IPS DF 6.9 (cell line): Measurements from ENCODE around the gene DLGAP4.

Experiments
- DNase-seq: peaks from one replicate; pipeline ENCODE4 v3.0.0-alpha.2; 2013; ENCODE audit warnings: low read depth, low spot score
- H3K27ac ChIP-seq: one replicate; pipeline ENCODE4 v1.5.1; 2013; ENCODE audit warnings: low read length, control low read depth
- H3K27me3 ChIP-seq: 2 replicates; pipeline ENCODE4 v1.6.1; 2013; ENCODE audit warnings: mild to moderate bottlenecking, low read length; ENCODE audit not compliant: control insufficient read depth, insufficient read depth
- H3K36me3 ChIP-seq: 2 replicates; pipeline ENCODE4 v1.6.1; 2013; ENCODE audit warnings: low read length; ENCODE audit not compliant: control insufficient read depth, insufficient read depth
- H3K4me1 ChIP-seq: 2 replicates; pipeline ENCODE4 v1.6.1; 2013; ENCODE audit warnings: low read length; ENCODE audit not compliant: control insufficient read depth, insufficient read depth
- H3K4me3 ChIP-seq: 2 replicates; pipeline ENCODE4 v1.5.1; 2013; ENCODE audit warnings: mild to moderate bottlenecking, low read length
- H3K9me3 ChIP-seq: 2 replicates; pipeline ENCODE4 v1.6.1; 2013; ENCODE audit warnings: low read length, inconsistent platforms; ENCODE audit not compliant: control insufficient read depth, insufficient read depth
- WGBS: extraction: QIAGEN DNeasy Blood & Tissue Kit; methylation state at CpG from one replicate; pipeline ENCODE4 v1.1.7; 2013; ENCODE audit warnings: mixed read lengths, missing lambda C conversion rate; ENCODE audit not compliant: insufficient read length, insufficient coverage; 5-methylcytosine and 5-hydroxymethylcytosine counted together

The DLGAP4 gene

DNA sequence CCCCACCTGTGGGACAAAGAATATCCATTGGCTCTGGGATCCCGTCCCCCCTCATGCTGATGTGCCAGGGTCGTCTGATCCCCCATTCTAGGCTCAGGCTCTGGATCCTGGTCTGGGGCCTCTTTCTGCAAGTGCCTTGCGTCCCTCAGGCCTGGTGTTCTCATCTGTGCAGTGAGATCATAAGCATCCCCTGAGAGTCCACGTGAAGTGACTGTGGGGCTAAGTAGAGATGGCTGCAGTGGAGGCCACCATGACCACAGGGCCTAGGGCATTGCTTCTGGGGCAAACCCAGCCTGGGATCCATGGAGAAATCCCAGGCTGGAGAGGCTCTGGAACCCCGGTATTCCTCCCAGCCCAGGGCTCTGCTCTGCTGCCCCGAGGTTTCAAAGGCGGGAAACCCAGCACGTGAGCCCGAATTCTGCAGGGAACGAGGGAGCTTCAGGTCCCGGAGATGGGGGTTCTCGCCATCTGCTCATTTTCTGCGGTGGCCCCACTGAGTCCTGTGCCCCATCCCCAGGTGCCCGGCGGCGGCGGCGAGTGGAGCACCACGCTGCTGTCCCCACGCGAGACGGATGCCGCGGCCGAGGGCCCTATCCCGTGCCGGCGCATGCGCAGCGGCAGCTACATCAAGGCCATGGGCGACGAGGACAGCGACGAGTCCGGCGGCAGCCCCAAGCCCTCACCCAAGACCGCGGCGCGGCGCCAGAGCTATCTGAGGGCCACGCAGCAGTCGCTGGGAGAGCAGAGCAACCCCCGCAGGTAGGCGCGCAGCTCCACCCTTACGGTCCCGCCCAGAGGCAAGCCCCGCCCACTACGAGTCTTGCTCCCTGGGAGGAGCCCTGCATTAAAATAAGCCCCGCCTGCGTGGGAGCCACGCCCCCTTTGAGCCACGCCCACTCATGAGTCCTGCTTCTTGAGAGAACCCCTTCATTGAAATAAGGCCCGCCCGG is 129.7 kb downstream of the DLGAP4 start:
- Histone ChIP-seq H3K4me1 (no peaks in the 10 kb centered on the region), H3K27ac (no peak overlapping the region), H3K36me3 (no peaks in the 10 kb centered on the region), H3K9me3 (no peaks in the 10 kb centered on the region), H3K27me3 (no peaks in the 10 kb centered on the region), H3K4me3 (peak overlapping the region; percentile 16; the same call in 1 of the 2 replicates)
- WGBS = no CpG with 5 or more reads among the region's 56 CpGs
- peak; percentile 82 for DNase-seq

DNA sequence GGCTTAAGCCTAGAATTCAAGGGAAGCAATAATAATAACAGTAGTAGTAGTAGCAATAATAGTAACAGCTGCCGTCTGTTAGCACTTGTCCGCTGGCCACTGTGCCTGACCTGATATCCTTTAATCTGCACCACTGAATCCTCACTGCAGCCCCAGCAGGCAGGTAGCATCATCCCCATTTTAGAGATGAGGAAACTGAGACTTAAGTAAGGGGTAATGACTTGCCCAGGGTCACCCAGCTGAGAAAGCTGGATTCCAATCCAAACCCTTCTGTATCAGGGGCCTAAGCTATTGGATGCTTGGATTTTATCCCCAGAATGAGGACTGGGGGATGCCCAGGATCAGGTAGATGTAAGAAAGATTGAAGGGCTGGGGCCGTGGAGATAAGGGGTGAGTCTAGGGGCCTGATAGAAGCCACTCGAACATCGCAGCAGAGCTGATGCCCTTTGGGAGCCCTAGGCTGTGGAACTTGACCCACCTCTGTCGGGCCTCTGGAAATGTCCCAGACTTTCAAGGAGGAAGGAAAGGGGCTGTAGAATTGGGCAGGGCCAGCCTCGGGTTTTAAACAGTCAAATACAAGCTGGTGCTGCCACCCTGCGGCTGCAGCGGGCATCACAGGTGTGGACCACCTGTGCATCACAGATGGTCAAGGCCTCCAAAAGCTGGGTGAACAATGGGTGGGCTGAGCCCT is 133.0 kb downstream of the DLGAP4 start:
- no peaks in the 10 kb centered on the region for H3K9me3 ChIP-seq
- DNase-seq = peak; percentile 66
- no CpG with 5 or more reads among the region's 9 CpGs for WGBS

DNA sequence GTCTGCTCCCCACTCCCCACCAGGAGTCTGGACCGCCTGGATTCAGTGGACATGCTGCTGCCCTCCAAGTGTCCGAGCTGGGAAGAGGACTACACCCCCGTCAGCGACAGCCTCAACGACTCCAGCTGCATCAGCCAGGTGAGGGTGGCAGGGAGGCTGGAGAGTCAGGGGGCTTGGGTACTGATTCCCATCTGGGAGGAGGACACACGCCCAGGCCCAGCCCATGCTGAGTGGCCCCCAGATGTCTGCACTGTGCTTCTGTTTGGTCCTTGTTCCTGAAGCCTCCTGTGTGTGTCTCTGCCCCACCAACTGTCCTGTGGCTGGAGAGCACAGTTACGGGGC is 133.6 kb downstream of the DLGAP4 start:
- DNase-seq = no peak
- Histone ChIP-seq H3K9me3 (no peaks in the 10 kb centered on the region), H3K27ac (no peak overlapping the region), H3K4me1 (no peaks in the 10 kb centered on the region), H3K27me3 (no peaks in the 10 kb centered on the region), H3K36me3 (no peaks in the 10 kb centered on the region), H3K4me3 (no peak overlapping the region)
- WGBS = no CpG with 5 or more reads among the region's 7 CpGs

More for the DNA sequence above, 133.0 kb downstream of the DLGAP4 start:
- H3K27ac ChIP-seq = no peak overlapping the region
- no peaks in the 10 kb centered on the region for H3K36me3 ChIP-seq
- no peak overlapping the region for H3K4me3 ChIP-seq
- H3K4me1 ChIP-seq = no peaks in the 10 kb centered on the region
- no peaks in the 10 kb centered on the region for H3K27me3 ChIP-seq

DNA sequence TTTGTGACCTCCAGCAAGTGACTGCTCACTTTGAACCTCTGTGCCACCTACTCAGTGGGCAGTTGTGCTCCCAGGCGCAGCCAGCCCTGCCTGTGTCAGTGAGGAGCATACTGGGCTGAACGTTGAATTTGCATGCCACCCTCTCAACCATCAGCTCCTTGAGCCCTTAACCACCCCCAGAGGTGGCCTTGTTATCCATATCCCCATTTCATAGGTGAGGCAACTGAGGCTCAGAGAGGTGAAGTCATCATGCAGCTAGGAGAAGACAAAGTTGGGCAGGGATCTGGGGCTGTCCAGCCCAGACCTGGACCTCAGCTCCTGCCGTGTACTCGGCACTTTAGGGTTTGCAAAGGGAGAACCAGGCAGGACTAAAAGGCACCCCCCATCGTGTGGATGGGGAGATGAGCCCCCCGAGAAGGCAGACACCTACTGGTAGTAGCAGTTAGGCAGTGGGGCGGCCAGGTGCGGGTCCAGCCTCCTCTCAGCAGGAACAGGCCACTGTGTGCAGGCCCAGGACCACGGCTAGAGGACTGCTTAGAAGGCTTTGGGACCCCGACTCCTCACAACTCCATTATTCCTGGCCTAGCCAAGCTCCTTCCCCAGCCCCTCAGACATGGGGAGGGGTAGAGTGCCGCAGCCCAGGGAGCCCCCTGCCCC is 134.4 kb downstream of the DLGAP4 start:
- WGBS = no CpG with 5 or more reads among the region's 11 CpGs
- no peak overlapping the region for H3K27ac ChIP-seq
- no peaks in the 10 kb centered on the region for H3K9me3 ChIP-seq
- DNase-seq = no peak
- H3K4me3 ChIP-seq = no peak overlapping the region
- no peaks in the 10 kb centered on the region for H3K27me3 ChIP-seq
- no peaks in the 10 kb centered on the region for H3K36me3 ChIP-seq
- no peaks in the 10 kb centered on the region for H3K4me1 ChIP-seq

DNA sequence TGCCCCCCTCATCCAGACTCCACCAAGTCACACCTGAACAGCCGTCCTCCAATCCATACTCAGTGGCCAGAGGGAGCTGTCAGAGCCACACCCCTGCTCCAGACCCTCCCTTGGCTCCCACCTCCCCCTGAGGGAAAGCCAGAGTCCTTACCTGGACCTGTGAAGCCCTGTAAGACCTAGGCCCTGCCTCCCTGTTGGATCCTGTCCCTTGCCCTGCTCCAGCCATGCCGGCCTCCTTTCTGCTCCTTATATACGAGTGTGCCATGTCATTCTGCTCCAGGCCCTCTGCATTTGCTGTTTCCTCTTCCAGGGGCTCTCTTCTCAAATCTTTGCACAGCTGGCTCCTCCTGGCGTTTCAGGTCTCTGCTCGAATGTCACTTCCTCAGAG is 134.9 kb downstream of the DLGAP4 start:
- Histone ChIP-seq H3K36me3 (no peaks in the 10 kb centered on the region), H3K4me3 (no peak overlapping the region), H3K9me3 (no peaks in the 10 kb centered on the region), H3K27ac (no peak overlapping the region), H3K27me3 (no peaks in the 10 kb centered on the region), H3K4me1 (no peaks in the 10 kb centered on the region)
- no peak for DNase-seq
- WGBS = no CpG with 5 or more reads among the region's 5 CpGs

DNA sequence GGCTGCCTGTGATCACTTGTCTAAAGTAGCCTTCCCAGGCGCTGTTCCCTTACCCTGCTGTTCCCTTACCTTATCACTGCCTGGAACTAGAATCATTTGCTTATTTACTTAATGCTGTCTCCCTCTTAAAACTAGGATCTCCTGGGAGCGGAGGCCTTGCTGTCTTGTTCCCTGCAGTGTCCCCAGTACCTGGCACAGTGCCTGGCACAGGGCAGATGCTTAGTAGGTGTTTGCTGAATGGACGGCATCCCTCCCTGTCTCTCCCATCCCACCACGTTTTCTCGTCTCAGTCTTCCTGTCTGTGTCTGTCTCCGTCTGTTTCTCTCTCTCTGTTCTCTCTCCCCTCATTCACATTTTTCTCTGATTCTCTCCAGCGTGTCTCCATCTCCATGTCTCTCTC is 135.3 kb downstream of the DLGAP4 start:
- no peak for DNase-seq
- no CpG with 5 or more reads among the region's 7 CpGs for WGBS
- H3K27ac ChIP-seq = no peak overlapping the region
- no peak overlapping the region for H3K4me3 ChIP-seq
- H3K4me1 ChIP-seq = no peaks in the 10 kb centered on the region
- H3K27me3 ChIP-seq = no peaks in the 10 kb centered on the region
- no peaks in the 10 kb centered on the region for H3K36me3 ChIP-seq
- H3K9me3 ChIP-seq = no peaks in the 10 kb centered on the region

DNA sequence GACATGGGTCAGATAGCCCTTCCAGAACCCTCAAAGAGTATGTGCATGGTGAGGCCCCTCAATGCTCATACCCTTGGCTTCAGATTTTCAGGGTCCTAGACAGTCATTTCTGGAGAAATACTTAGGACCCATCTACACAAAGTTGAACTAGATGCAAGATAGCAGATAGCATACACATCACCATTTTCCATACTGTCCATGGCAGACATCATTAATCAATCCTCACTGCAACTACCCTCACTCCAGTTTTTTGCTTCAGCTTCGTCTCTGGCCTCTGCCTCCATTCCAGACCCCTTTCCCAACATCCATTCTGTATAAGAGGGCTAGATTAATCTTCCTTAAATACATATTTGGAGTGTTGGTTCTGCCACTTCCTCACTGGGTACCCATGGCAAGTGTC is 139.7 kb downstream of the DLGAP4 start:
- H3K27ac ChIP-seq = no peak overlapping the region
- no peaks in the 10 kb centered on the region for H3K27me3 ChIP-seq
- no peaks in the 10 kb centered on the region for H3K4me1 ChIP-seq
- H3K36me3 ChIP-seq = no peaks in the 10 kb centered on the region
- WGBS = no CpG with 5 or more reads among the region's 1 CpG
- no peaks in the 10 kb centered on the region for H3K9me3 ChIP-seq
- no peak for DNase-seq
- no peak overlapping the region for H3K4me3 ChIP-seq

DNA sequence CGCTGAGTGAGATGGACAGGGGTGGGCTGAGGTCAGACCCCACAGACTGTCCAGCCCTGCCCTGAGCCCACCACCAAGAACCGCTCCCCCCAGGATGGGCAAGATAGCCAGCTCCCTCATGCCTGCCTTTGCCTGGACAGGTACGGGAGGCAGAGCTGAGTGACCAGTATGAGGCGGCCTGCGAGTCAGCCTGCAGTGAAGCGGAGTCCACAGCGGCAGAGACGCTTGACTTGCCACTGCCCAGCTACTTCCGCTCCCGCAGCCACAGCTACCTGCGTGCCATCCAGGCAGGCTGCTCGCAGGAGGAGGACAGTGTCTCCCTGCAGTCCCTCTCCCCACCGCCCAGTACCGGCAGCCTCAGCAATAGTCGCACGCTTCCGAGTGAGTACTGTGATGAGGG is 140.4 kb downstream of the DLGAP4 start:
- H3K4me1 ChIP-seq = no peaks in the 10 kb centered on the region
- no peak for DNase-seq
- no peak overlapping the region for H3K4me3 ChIP-seq
- no peaks in the 10 kb centered on the region for H3K36me3 ChIP-seq
- no peaks in the 10 kb centered on the region for H3K9me3 ChIP-seq
- H3K27me3 ChIP-seq = no peaks in the 10 kb centered on the region
- no peak overlapping the region for H3K27ac ChIP-seq
- no CpG with 5 or more reads among the region's 17 CpGs for WGBS

DNA sequence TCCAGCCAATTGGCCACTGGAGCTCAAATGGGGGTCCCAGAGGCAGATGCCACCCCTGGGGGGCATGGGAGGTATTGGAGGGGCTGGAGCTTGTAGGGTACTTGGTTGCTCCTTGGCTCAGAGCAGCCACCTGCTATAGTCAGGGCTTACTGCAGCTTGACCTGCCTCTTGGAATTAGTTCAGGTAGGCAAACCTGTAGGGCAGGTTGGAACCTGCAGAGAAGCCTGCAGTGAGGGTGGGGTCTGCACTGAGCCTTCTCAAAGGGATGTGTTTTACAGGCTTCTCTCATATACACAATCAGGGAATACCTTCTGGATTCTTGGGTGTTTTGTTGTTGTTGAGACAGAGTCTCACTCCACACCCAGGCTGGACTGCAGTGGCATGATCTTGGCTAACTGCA is 141.0 kb downstream of the DLGAP4 start:
- Histone ChIP-seq H3K36me3 (no peaks in the 10 kb centered on the region), H3K9me3 (no peaks in the 10 kb centered on the region), H3K27ac (no peak overlapping the region), H3K27me3 (no peaks in the 10 kb centered on the region), H3K4me1 (no peaks in the 10 kb centered on the region), H3K4me3 (no peak overlapping the region)
- DNase-seq = no peak

DNA sequence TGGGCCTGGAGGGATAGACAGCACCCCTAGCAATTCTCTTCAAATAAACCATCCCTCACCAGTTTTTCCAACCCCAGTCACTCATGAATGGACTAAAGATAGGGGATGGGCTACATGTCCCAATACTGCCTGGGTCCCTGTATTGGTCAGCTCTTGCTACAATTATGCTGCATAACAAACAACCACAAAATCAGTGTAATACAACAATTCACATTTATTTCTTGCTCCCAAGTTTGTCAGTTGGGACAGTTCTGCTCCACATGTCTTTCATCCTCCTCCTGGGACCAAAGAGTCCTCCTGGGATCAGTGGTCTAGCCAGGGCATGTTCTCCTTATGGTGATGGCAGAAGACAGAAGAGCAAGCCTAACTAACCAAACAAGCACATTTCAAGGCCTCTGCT is 143.5 kb downstream of the DLGAP4 start:
- Histone ChIP-seq H3K4me1 (no peaks in the 10 kb centered on the region; the same call in 1 of the 2 replicates), H3K27me3 (no peaks in the 10 kb centered on the region), H3K9me3 (no peaks in the 10 kb centered on the region), H3K36me3 (no peaks in the 10 kb centered on the region), H3K27ac (no peak overlapping the region), H3K4me3 (no peak overlapping the region)
- DNase-seq = no peak
